Gastroesophageal sphincter (tissue), 4 donors: ENCODE results near the gene GHRL. TPM values are rescaled to one million over a fixed set of nuclear protein-coding genes. Genes with fewer than 3 reads are reported as not detected.

ENCODE experiments used
- ATAC-seq: fragments of 150-250 bp; one replicate; pipeline ENCODE4 v1.9.1; 2016; ENCODE audit warnings: mild to moderate bottlenecking, moderate library complexity
- H3K27ac ChIP-seq, 4 donors: fragments of 200-600 bp; sonication (generic) in 3 of 4; 1 replicate in 3 of 4; 2 replicates in 1 of 4; pipeline ENCODE4 v1.5.1; 2016 to 2019
- H3K27me3 ChIP-seq: fragments of 200-600 bp; sonication (generic); one replicate; pipeline ENCODE4 v1.5.1; 2019
- H3K36me3 ChIP-seq, 2 donors: fragments of 200-600 bp; sonication (generic); one replicate each; pipeline ENCODE4 v1.5.1; 2019; ENCODE audit warnings: control low read depth in 1 of 2
- H3K4me1 ChIP-seq, 3 donors: fragments of 200-600 bp; sonication (generic); 1 replicate in 2 of 3; 2 replicates in 1 of 3; pipeline ENCODE4 v1.5.1; 2016 to 2019; ENCODE audit warnings: control low read depth in 2 of 3
- H3K4me3 ChIP-seq, 2 donors: fragments of 200-600 bp; sonication (generic); one replicate each; pipeline ENCODE4 v1.5.1; 2019; ENCODE audit warnings: mild to moderate bottlenecking in 1 of 2, moderate library complexity in 1 of 2
- H3K9me3 ChIP-seq, 3 donors: fragments of 200-600 bp; sonication (generic); one replicate each; pipeline ENCODE4 v1.5.1; 2017 to 2019; ENCODE audit warnings: control low read depth in 2 of 3
- EP300 ChIP-seq: sonication (generic); formaldehyde crosslinking; IDR thresholded peaks from one replicate; pipeline ENCODE4 v1.6.1; 2017; ENCODE audit warnings: antibody characterized with exemption, mild to moderate bottlenecking
- POLR2A ChIP-seq, 2 donors: fragments of 450-650 bp; IDR thresholded peaks; one replicate each; pipeline ENCODE4 v1.6.1; 2017; ENCODE audit warnings: antibody characterized with exemption in 2 of 2, mild to moderate bottlenecking in 2 of 2, moderate library complexity in 1 of 2
- POLR2AphosphoS5 ChIP-seq: sonication (generic); formaldehyde crosslinking; IDR thresholded peaks from one replicate; pipeline ENCODE4 v1.6.1; 2017; ENCODE audit warnings: antibody characterized with exemption
- WGBS, 2 donors: methylation state at CpG; one replicate each; pipeline ENCODE4 v1.1.5; 2018; ENCODE audit warnings: low coverage in 1 of 2; 5-methylcytosine and 5-hydroxymethylcytosine counted together
- total RNA-seq, 4 donors: library from RNA; depleted of rRNA; stranded (reverse); fragments of >200 nt; gene quantifications; one replicate each; pipeline ENCODE4 v1.1.0, GENCODE V29; 2016
- TF ChIP-seq, protein P1 (sequence below), 4 experiments: fragments of 200-600 bp in 2 of 4; fragments of 450-650 bp in 2 of 4; sonication (generic) in 1 of 4; IDR thresholded peaks; one replicate each; pipeline ENCODE4 v1.5.1; 2017 to 2019; ENCODE audit warnings: antibody characterized with exemption in 4 of 4, mild to moderate bottlenecking in 2 of 4, moderate library complexity in 2 of 4

The GHRL gene, protein sequence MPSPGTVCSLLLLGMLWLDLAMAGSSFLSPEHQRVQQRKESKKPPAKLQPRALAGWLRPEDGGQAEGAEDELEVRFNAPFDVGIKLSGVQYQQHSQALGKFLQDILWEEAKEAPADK
- total RNA-seq, result 1 to 10 TPM in 1 of 4 donors, under 1 TPM in 1, not detected in 2; 0.47 to 3.2 TPM

DNA sequence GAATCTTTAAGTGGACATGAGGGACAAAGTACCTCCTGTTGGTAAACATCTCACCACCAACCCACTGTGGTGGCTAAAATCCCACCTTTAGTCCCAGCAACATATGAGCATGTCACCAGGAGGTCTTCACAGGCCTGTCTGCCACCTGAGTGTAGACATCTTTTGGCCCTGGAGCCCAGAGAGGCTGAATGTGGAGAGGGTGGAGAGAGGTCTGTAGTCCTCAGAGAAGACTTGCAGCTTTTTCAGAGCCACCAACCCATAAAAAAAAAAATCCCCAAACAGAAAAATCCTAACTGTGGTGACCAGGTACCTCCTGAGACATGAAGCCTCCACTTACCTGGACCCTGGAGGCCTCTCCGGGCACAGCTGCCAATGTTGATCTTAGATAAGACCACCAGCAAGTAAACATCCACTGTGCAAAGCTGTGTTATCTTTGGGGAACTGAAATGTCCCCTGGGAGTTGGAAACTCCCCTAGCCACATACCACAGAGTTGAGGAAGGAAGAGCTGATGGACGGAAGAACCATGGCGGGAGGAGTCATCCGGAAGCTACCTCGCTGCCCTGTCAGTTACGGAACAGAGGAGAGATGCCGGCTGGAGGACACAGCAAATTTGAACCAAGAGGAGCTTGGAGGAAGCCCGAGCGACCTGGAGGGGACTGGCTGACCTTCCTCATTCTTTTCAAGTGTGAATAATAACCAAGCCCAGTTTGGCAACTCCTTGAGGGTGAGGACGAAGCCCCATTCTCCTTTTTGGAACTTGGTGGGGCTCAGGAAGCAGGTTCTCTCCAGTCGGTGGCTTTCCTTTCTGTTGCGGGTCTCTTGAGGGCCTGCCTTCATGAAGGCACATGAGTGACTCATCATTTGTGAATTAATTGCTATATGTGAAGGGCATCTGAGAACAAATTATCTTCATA, at the start of gene GHRL:
Gene GHRL (minus strand): TSS at position 443 of the 915 bp plus-strand sequence. CDS start 2,767 bp downstream, outside the sequence.
- Histone ChIP-seq H3K4me1 (no peaks in the 10 kb centered on the region), H3K4me3 (no peak within 1 kb of the TSS), H3K27me3 (no peaks in the 10 kb centered on the region), H3K9me3 (no peaks in the 10 kb centered on the region), H3K36me3 (peaks cover 0 to 74% of the 10 kb centered on the region in 2 donors), H3K27ac (no peak within 1 kb of the TSS)
- ATAC-seq, result no peak
- WGBS, 2 donors, result 50 to 67% methylated on average over 4 to 5 of the region's 12 CpGs
- TF ChIP-seq EP300, result no peak
- TF ChIP-seq, protein P1, sequence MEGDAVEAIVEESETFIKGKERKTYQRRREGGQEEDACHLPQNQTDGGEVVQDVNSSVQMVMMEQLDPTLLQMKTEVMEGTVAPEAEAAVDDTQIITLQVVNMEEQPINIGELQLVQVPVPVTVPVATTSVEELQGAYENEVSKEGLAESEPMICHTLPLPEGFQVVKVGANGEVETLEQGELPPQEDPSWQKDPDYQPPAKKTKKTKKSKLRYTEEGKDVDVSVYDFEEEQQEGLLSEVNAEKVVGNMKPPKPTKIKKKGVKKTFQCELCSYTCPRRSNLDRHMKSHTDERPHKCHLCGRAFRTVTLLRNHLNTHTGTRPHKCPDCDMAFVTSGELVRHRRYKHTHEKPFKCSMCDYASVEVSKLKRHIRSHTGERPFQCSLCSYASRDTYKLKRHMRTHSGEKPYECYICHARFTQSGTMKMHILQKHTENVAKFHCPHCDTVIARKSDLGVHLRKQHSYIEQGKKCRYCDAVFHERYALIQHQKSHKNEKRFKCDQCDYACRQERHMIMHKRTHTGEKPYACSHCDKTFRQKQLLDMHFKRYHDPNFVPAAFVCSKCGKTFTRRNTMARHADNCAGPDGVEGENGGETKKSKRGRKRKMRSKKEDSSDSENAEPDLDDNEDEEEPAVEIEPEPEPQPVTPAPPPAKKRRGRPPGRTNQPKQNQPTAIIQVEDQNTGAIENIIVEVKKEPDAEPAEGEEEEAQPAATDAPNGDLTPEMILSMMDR (IDR thresholded peaks at IDR 0.05), result no peak
- no peak for TF ChIP-seq POLR2A (IDR thresholded peaks at IDR 0.05)
- no peak for TF ChIP-seq POLR2AphosphoS5

DNA sequence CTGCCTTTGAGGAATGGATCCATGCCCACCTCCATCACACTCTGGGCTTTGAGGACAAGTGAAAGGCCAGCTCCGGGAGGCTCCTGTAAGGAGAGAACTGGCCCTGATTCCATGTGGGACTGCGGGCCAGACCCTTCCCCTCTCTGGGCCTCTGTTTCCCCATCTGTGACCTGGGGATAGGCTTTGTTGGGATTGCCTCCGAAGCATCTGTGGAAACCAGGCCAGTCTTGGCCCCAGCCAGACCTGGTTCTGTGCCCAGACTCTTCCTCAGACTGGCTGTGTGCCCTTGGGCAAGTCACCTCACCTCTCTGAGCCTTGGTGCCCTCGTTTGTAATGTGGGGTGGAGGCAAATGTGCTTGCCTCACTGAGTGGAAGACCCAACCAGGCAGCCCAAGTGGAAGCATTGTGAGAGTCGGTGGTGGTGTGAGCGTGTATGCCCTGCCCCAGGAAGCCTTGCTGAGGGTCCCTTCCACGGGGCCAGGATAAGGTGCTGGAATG, 49.2 kb upstream of the GHRL start:
- Histone ChIP-seq H3K27ac (no peak overlapping the region), H3K27me3 (peaks cover 21% of the 10 kb centered on the region), H3K4me1 (no peaks in the 10 kb centered on the region), H3K4me3 (no peak overlapping the region), H3K36me3 (no peaks in the 10 kb centered on the region), H3K9me3 (no peaks in the 10 kb centered on the region)
- TF ChIP-seq POLR2A (IDR thresholded peaks at IDR 0.05) (no peak), EP300 (no peak), POLR2AphosphoS5 (no peak)
- TF ChIP-seq, protein P1 (IDR thresholded peaks at IDR 0.05), result no peak
- no peak for ATAC-seq
- WGBS, 2 donors, result 74% methylated on average over 4 of the region's 7 CpGs; no CpG with 5 or more reads in 1 of the 2 donors

DNA sequence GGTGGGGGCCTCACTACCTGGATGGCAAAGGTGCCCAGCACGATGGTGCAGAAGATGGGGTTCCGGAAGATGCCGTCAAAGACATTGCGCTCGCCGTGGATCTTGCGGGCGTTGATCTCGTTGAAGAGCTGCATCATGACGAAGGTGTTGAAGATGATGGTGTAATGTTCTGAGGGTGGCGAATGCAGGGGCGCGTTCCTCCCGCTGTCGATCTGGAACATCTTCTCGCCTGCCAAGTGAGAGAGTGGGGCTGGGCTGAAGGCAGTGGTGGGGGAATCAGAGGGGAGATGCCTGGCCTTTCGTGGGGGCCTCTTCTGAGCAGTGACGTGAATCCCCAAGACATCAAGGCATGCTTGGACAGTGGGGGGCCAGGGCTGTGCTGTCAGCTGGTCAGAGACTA, 47.7 kb upstream of the GHRL start:
- no peak for ATAC-seq
- Histone ChIP-seq H3K4me3 (no peak overlapping the region), H3K36me3 (no peaks in the 10 kb centered on the region), H3K4me1 (no peaks in the 10 kb centered on the region), H3K9me3 (no peaks in the 10 kb centered on the region), H3K27ac (no peak overlapping the region), H3K27me3 (peaks cover 26% of the 10 kb centered on the region)
- TF ChIP-seq, protein P1 (IDR thresholded peaks at IDR 0.05), result no peak
- TF ChIP-seq POLR2AphosphoS5 (no peak), EP300 (no peak), POLR2A (IDR thresholded peaks at IDR 0.05) (no peak)
- 83 to 85% methylated on average over 8 to 10 of the region's 18 CpGs for WGBS, 2 donors

DNA sequence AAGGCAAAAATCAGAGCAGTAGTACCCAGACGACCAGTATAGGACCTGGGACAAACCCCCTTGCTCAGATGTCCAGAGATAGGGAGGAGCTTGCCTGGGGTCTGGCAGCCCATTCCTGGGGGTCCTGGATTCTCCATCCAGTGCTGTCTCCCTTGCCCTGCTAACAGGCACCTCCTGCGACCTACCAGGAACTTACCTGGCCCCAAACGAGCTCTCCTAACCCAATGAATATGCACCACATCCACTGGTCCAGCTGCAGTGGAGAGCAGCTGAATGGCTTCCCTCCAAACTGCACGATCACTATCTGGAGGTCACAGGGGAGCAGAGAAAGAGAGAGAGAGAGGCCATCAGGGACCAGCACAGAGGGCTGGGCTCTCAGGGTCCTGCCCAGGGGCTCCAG, 47.3 kb upstream of the GHRL start:
- ATAC-seq, result no peak
- no peak overlapping the region for H3K4me3 ChIP-seq
- H3K4me1 ChIP-seq, result no peaks in the 10 kb centered on the region
- no peak for TF ChIP-seq POLR2A (IDR thresholded peaks at IDR 0.05)
- TF ChIP-seq, protein P1 (IDR thresholded peaks at IDR 0.05), result no peak
- TF ChIP-seq EP300, result no peak
- TF ChIP-seq POLR2AphosphoS5, result no peak
- H3K9me3 ChIP-seq, result no peaks in the 10 kb centered on the region
- peaks cover 31% of the 10 kb centered on the region for H3K27me3 ChIP-seq
- H3K36me3 ChIP-seq, result no peaks in the 10 kb centered on the region
- 17 to 40% methylated on average over 1 to 2 of the region's 4 CpGs for WGBS, 2 donors
- no peak overlapping the region for H3K27ac ChIP-seq
